ENCODE data around the gene DRC7.

Gene DRC7

DNA sequence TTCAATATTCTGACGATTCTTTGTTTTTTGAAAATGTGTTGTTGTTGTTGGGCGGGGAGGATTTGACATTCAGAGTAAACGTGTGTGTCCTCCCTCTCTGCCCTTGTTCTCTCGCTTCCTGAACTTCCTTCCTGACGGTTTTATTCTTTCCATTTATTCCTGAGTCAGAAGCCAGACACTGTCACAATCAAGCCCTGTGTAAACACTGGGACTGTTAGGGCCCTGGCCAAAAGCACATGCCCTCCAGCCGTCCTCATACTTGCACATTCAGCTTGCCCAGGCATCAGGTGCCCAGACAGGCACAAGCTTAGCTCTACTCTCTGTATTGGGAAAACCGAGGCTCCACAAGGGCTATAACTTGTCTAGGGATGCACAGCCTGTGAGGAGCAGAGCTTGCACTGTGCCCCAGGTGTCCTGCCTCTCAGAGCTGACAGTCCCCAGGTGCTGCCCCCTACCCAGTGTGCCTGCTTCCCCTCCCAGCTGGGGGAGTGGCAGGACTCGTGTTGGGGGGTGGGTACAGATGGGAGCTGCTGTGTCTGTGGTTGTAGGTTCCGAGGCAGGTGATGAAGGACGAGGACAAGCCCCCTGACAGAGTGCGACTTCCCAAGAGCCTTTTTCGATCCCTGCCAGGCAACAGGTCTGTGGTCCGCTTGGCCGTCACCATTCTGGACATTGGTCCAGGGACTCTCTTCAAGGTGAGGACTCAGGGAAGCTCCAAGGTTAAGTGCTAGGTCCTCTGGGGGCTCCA lies 16.8 kb upstream of the DRC7 start:
- DNase-seq, result no peak

DNA sequence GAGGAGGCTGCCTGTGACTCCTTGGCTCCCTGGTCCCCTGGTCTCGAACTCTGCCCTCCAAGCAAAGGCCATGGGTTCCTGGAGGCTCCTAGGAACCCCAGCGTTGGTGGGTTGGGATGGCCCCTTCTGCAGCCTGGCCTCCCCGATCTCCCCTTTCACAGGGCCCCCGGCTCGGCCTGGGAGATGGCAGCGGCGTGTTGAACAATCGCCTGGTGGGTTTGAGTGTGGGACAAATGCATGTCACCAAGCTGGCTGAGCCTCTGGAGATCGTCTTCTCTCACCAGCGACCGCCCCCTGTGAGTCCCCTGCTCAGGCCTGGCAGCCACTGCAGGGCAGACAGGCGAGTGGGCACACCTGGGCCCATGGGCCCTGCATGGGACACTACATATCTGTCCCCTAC lies 15.6 kb upstream of the DRC7 start:
- no peak for DNase-seq

GRCh38 chr16:57679767-57680482 lies 14.7 kb upstream of the DRC7 start:
- DNase-seq, result no peak

DNA sequence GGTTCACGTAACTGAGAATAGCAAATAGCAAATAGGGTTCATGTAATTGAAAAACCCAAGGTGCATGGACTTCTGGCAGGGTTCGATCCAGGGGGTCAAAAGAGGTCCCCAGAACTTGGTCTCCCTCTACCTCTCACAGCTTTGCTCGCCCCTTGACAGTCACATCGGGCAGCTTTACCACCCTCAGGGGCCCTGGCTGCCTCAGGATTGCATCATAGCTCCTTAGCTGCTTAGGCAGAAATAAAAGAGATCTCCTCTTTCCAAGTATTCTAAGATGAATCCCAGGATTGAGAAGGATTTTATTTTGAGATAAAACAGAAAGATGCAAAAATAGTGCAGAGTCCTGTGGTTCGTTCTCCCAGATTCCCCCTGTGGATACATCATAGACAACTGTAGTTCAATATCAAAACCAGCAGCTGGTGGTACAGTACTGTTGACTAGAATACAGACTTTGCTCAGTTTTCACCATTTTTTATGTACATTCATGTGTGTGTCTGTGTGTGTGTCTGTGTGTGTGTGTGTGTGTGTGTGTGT lies 13.7 kb upstream of the DRC7 start:
- no peak for DNase-seq

- DNase-seq, result no peak
These were observed 12.5 kb upstream of the DRC7 start for GRCh38 chr16:57681950-57682728.

GRCh38 chr16:57682809-57683635 lies 11.6 kb upstream of the DRC7 start:
- DNase-seq, result no peak

DNA sequence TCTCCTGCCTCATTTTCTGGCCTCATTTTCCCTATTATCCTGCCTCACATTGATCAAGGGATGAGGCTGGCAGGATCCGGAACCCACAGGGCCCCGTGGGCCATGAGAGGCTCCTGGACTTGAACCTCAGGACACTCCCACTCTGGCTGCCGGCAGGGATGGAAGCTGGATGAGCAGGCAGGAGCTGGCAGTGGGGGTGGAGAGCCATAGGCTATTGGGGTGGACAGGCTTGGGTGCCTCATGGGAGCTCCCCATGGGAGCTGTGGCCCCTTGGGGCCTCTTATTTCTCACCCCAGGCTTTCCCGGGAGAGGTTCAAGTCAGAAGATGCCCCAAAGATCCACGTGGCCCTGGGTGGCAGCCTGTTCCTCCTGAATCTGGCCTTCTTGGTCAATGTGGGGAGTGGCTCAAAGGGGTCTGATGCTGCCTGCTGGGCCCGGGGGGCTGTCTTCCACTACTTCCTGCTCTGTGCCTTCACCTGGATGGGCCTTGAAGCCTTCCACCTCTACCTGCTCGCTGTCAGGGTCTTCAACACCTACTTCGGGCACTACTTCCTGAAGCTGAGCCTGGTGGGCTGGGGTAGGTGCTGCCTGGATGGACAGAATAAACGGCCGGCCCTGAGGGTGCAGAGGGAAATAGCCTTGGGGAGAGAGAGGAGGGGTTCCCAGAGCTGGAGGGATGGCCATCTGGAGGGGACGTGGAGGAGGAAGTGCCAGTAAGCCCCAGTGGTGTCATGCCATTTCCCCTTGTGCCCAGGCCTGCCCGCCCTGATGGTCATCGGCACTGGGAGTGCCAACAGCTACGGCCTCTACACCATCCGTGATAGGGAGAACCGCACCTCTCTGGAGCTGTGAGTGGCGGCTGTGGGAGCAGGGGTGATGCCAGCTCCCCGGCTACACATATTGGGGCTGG lies 10.7 kb upstream of the DRC7 start:
- DNase-seq, result no peak

DNA sequence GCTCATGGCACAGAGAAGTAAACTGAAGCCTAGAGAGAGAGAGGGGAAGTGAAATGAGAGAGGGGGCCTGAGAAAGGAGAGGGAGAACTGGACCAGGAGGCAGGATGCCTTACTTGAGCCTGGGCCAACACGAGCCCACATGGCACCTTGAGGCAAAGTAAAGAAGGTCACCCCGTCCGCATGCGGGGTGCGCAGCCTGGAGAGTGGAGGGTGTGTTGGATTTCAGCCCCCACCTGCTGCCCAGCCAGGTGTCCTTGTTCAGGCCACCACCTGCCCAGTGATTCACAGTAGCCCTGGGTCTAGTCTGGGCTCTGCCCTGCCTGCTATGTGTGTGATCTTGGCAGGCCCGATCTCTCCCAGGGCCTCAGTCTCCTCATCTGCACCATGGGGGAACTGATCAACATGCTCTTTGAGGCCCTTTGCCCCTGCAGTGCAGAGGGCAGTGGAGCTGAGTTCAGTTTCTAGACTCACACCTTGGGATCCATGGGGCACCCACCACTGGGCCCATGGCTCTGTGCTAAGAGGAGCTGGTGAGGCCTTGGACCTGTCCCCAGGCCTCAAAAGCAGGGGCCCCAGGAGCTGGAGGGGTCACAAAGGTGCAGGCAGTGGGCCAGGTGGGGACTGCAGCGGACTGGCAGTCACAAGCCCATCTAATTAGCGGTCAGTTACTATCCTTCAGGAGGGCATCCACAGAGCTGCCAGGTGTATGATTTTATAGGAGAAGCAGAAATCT lies 9.8 kb upstream of the DRC7 start:
- DNase-seq, result no peak

GRCh38 chr16:57685633-57686032 lies 9.0 kb upstream of the DRC7 start:
- no peak for DNase-seq

GRCh38 chr16:57686577-57686976 lies 8.0 kb upstream of the DRC7 start:
- no peak for DNase-seq

DNA sequence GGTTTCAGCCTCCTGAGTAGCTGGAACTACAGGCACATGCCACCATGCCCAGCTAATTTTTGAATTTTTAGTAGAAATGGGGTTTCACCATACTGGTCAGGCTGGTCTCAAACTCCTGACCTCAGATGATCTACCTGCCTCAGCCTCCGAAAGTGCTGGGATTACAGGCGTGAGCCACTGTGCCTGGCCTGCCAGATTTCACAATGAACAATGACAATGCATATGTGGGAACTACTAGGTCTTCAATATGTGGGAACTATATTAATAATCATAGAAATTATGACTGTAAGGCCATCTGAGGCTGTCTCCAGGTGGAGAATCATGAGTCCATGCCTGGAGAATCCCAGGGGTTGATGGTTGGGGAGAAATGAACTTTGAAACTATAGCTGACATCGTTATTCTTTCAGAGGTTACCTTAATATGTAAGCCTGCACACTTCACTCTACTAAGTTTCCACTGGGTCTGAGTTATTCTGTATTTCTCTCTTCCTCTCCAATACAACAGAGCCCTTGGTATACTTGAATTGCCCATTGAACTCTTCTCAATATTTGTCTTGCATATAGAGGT lies 7.2 kb upstream of the DRC7 start:
- DNase-seq, result no peak

GRCh38 chr16:57688487-57688986 lies 6.1 kb upstream of the DRC7 start:
- DNase-seq, result no peak

- no peak for DNase-seq
These were observed 5.4 kb upstream of the DRC7 start for GRCh38 chr16:57688987-57689761.

DNA sequence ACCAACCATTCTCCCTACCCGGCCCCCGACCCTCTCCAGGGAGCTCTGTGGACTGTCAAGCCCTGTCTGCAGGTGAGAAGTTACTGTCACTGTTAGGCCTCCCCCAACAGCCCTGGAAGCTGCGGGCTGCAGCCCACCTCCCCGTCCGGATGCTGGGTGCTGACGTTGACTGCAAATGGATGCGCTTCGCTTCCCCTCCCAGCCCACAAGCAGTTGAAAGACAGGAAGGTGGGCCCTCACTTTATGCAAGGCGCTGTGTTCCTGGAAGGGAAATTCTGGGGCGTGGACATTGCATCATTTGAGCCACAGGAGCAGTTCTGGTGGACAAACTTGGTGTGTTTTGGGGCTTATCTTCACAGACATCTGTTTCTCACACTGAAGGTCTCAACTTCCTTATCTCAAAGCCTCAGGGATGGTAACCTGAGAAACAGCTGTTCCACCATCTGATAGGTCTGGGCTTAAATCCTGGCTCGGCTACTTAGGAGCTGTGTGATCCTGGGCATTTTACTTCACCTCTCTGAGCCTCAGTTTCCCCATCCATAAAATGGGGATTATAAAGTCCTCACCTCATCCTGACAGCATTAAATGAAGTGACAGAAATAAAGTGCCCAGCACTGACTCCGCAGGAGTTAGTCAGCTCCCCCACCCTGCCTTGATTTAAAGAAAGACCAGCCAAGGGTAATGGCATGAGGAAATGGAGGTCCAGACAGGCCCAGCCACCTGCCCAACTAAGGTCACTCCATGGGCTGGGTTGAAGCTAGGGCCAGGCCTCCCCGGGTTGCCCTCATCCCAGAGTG lies 4.6 kb upstream of the DRC7 start:
- no peak for DNase-seq

DNA sequence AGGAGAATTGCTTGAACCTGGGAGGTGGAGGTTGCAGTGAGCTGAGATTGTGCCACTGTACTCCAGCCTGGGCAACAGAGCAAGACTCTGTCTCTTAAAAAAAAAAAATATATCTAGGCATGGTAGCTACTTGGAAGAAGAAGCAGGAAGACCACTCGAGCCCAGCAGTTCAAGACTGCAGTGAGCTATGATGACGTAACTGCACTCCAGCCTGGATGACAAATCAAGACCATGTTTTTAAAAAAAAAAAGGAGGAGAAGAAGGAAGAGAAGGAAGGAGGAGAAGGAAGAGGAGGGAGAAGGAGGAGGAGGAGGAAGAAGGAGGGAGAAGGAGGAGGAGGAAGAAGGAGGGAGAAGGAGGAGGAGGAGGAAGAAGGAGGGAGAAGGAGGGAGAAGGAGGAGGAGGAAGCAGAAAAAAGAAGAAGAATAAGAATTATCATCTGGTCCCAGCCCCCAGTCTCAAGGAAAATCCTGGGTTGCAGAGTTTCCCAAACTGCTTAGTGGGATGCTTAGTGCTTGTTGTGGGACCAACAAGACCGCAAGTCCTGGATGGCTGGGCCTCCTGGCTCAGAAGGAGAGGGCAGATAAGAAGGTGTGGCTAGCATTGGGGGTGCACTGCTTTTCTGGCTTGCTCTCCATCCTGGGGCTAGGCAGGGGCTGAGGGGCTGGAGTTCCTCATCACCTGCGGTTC lies 3.7 kb upstream of the DRC7 start:
- no peak for DNase-seq

GRCh38 chr16:57692636-57693035 lies 2.0 kb upstream of the DRC7 start:
- DNase-seq, result no peak

- DNase-seq, result no peak
These were observed 1.1 kb upstream of the DRC7 start for GRCh38 chr16:57693550-57693949.

GRCh38 chr16:57694231-57694724 lies 328 bp upstream of the DRC7 start:
- DNase-seq, result no peak

All from 8988T (cell line).